ENCODE data around the gene MTR. TPM values are rescaled to one million over a fixed set of nuclear protein-coding genes. Genes with fewer than 3 reads are reported as not detected.

MTR gene
- total RNA-seq, 1 experiment from 2014 or later = 35.5 TPM

- no peak overlapping the region for H2BK120ac ChIP-seq (ENCODE audit: low read depth, low read length, poor library complexity, severe bottlenecking)
- no peak overlapping the region for H4K8ac ChIP-seq (replicated peaks; ENCODE audit: insufficient read length, low read depth, low read length)
- H3K23me2 ChIP-seq (ENCODE audit: insufficient read length, low read depth, low read length, poor library complexity, severe bottlenecking) = no peaks in the 10 kb centered on the region
- no peak overlapping the region for H3T11ph ChIP-seq (ENCODE audit: low read length)
- no peaks in the 10 kb centered on the region for H3K27me3 ChIP-seq (ENCODE audit: insufficient read depth, low read length)
- Mint-ChIP-seq H3K36me3 (ENCODE audit: insufficient read depth in 1 of 3, low read depth in 3 of 3) (peaks cover 4 to 16% (median 15%) of the 10 kb centered on the region in 3 experiments; a peak in 6 of 7 replicates), H3K4me1 (no peaks in the 10 kb centered on the region), H3K4me3 (no peak overlapping the region), H3K9me3 (no peaks in the 10 kb centered on the region), H3K27ac (no peak overlapping the region), H3K27me3 (ENCODE audit: low read depth) (no peaks in the 10 kb centered on the region)
- H3K56ac ChIP-seq (ENCODE audit: insufficient read length, low read depth, low read length) = no peak overlapping the region
- H3K27ac ChIP-seq (ENCODE audit: insufficient read length, low read depth, low read length) = no peak overlapping the region
- H3K4me2 ChIP-seq (ENCODE audit: insufficient read depth, insufficient read length, low read length) = no peak overlapping the region
- H3K9ac ChIP-seq (ENCODE audit: extremely low read depth, insufficient read length, low read length) = no peak overlapping the region
- no peak overlapping the region for H4K91ac ChIP-seq (ENCODE audit: insufficient read length, low read depth, low read length)
- peaks cover 3% of the 10 kb centered on the region; the same call in 1 of the 2 replicates for H3K79me2 ChIP-seq (ENCODE audit: insufficient read depth, low read length)
- no peaks in the 10 kb centered on the region for H3K4me1 ChIP-seq (ENCODE audit: insufficient read depth, low read length)
- no peaks in the 10 kb centered on the region for H3K9me3 ChIP-seq (ENCODE audit: control insufficient read depth, low read depth, low read length)
- WGBS (ENCODE audit: extremely low coverage, insufficient read length, low lambda C conversion rate) = no CpG with 5 or more reads among the region's 2 CpGs
- no peak for DNase-seq
- H2AFZ ChIP-seq (ENCODE audit: low read length) = no peak overlapping the region
- no peak overlapping the region for H3K4ac ChIP-seq (ENCODE audit: low read depth, low read length)
- no peak overlapping the region for H4K5ac ChIP-seq (ENCODE audit: insufficient read length, low read depth, low read length)
- H4K20me1 ChIP-seq (ENCODE audit: control insufficient read depth, insufficient read depth, insufficient read length) = no peaks in the 10 kb centered on the region
- no peak overlapping the region for H2AK5ac ChIP-seq (ENCODE audit: insufficient read length, low read length)
- H3K14ac ChIP-seq (ENCODE audit: insufficient read depth, low read length) = no peak overlapping the region
- TF ChIP-seq, protein P1, sequence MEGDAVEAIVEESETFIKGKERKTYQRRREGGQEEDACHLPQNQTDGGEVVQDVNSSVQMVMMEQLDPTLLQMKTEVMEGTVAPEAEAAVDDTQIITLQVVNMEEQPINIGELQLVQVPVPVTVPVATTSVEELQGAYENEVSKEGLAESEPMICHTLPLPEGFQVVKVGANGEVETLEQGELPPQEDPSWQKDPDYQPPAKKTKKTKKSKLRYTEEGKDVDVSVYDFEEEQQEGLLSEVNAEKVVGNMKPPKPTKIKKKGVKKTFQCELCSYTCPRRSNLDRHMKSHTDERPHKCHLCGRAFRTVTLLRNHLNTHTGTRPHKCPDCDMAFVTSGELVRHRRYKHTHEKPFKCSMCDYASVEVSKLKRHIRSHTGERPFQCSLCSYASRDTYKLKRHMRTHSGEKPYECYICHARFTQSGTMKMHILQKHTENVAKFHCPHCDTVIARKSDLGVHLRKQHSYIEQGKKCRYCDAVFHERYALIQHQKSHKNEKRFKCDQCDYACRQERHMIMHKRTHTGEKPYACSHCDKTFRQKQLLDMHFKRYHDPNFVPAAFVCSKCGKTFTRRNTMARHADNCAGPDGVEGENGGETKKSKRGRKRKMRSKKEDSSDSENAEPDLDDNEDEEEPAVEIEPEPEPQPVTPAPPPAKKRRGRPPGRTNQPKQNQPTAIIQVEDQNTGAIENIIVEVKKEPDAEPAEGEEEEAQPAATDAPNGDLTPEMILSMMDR (conservative IDR thresholded peaks at IDR 0.05) = no peak
- no peak overlapping the region for H2BK5ac ChIP-seq (ENCODE audit: insufficient read length, low read length)
- H3K18ac ChIP-seq (ENCODE audit: insufficient read length, low read depth, low read length) = no peak overlapping the region
- H3K79me1 ChIP-seq (ENCODE audit: insufficient read depth, low read depth, low read length, poor library complexity, severe bottlenecking) = peaks cover under 1% of the 10 kb centered on the region
- H3K23ac ChIP-seq (ENCODE audit: insufficient read length, low read depth, low read length) = no peak overlapping the region
- H2BK20ac ChIP-seq (ENCODE audit: low read depth, low read length, poor library complexity, severe bottlenecking) = no peak overlapping the region
- H2BK12ac ChIP-seq (ENCODE audit: insufficient read length, low read depth, low read length) = no peak overlapping the region
- no peak overlapping the region for H2BK15ac ChIP-seq (ENCODE audit: low read depth, low read length)
Observed at GRCh38 chr1:236806634-236807033, 11.5 kb downstream of the MTR start.
